Activated CD4-positive, alpha-beta memory T cell treated with anti-CD3 and anti-CD28 coated beads, Interleukin-2, amount 10 ng/mL, durations not matched to agents 7 days and 5 days (primary cell): ENCODE measurements around the gene GRIN2A. TPM values are rescaled to one million over a fixed set of nuclear protein-coding genes. Genes with fewer than 3 reads are reported as not detected.

Source experiments
- CTCF ChIA-PET: fragments of 350-600 bp; sonication (Branson Sonifier 250); formaldehyde crosslinking; loops from one replicate; lab custom pipeline; 2021; ENCODE audit warnings: antibody characterized with exemption, inconsistent platforms; lab: Charles Lee
- POLR2A ChIA-PET: fragments of 350-600 bp; sonication (Branson Sonifier 250); formaldehyde crosslinking; loops from one replicate; lab custom pipeline; 2021; ENCODE audit warnings: antibody characterized with exemption; lab: Charles Lee
- DNase-seq: peaks from one replicate; pipeline ENCODE4 v3.0.0-alpha.2; 2020
- H3K27ac Mint-ChIP-seq: one replicate; pipeline ENCODE4 v1.8.0; 2021; ENCODE audit warnings: mild to moderate bottlenecking, mixed read lengths
- H3K27me3 Mint-ChIP-seq: one replicate; pipeline ENCODE4 v1.8.0; 2021; ENCODE audit warnings: mixed read lengths
- H3K36me3 Mint-ChIP-seq: one replicate; pipeline ENCODE4 v1.8.0; 2021; ENCODE audit warnings: low read depth, mixed read lengths
- H3K4me1 Mint-ChIP-seq: one replicate; pipeline ENCODE4 v1.8.0; 2021; ENCODE audit warnings: mixed read lengths
- H3K4me3 Mint-ChIP-seq: one replicate; pipeline ENCODE4 v1.8.0; 2021; ENCODE audit warnings: mild to moderate bottlenecking, mixed read lengths
- H3K9me3 Mint-ChIP-seq: one replicate; pipeline ENCODE4 v1.8.0; 2021; ENCODE audit warnings: mixed read lengths
- total RNA-seq, 2 experiments: library from RNA; stranded (reverse); gene quantifications; one replicate each; pipeline ENCODE4 v1.2.3, GENCODE V29; 2021

Gene GRIN2A
- total RNA-seq, 2 experiments from 2014 or later, result not detected

GRCh38 chr16:10112021-10112420 lies 70.2 kb downstream of the GRIN2A start:
- CTCF ChIA-PET, result no interaction called here
- H3K27me3 Mint-ChIP-seq, result no peaks in the 10 kb centered on the region

DNA sequence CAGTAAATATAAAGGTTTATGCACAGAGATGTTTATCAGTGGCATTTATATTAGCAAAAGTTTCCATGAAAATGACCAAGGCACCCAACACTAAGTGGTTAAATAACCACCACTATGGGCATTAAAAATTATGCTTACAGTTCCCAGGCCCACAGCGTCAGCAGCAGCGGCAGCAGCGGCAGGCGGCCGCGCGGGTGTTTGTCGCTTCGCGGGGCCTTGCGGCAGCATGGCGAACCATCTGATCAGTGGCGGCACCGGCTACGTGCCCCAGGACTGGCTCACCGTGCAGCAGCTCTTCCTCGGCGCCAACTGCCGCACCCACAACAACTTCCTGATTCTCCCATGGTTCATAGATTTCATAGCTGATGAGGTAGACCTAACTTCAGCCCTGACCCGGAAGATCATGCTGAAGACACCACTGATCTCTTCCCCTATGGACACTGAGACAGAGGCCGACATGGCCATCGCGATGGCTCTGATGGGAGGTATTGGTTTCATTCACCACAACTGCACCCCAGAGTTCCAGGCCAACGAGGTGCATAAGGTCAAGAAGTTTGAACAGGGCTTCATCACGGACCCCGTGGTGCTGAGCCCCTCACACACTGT lies 71.0 kb downstream of the GRIN2A start:
- ChIA-PET CTCF (no interaction called here), POLR2A (no interaction called here)
- Mint-ChIP-seq H3K4me1 (no peaks in the 10 kb centered on the region), H3K36me3 (no peaks in the 10 kb centered on the region), H3K27me3 (no peaks in the 10 kb centered on the region), H3K9me3 (no peaks in the 10 kb centered on the region), H3K27ac (no peak overlapping the region), H3K4me3 (no peak overlapping the region)
- DNase-seq, result no peak

More at GRCh38 chr16:10112021-10112420, 70.2 kb downstream of the GRIN2A start:
- H3K4me1 Mint-ChIP-seq, result no peaks in the 10 kb centered on the region
- POLR2A ChIA-PET, result no interaction called here
- H3K36me3 Mint-ChIP-seq, result no peaks in the 10 kb centered on the region
- no peak for DNase-seq
- no peaks in the 10 kb centered on the region for H3K9me3 Mint-ChIP-seq
- no peak overlapping the region for H3K27ac Mint-ChIP-seq
- H3K4me3 Mint-ChIP-seq, result no peak overlapping the region

DNA sequence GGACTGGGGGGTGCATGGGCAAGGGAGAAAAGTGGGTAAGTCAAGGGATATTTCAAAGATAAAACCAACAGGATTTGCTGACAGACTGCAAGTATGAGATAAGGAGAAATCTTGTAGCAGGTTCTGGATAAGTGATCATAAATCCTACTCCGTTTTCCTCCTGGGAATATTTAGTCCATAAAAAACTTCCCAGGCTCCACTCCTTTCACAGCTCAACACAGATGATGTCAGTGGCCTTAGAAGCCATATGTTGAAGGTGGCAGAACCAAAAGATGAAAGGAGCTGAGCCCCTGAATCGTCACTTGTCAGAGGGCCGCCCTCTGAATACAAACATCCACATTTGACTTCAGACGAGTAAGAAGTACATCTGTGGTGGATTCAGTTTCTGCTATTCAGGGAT lies 71.7 kb downstream of the GRIN2A start:
- POLR2A ChIA-PET, result no interaction called here

GRCh38 chr16:10107081-10107480 lies 75.1 kb downstream of the GRIN2A start:
- H3K36me3 Mint-ChIP-seq, result no peaks in the 10 kb centered on the region
- ChIA-PET CTCF (no interaction called here), POLR2A (no interaction called here)
- no peak overlapping the region for H3K27ac Mint-ChIP-seq
- no peaks in the 10 kb centered on the region for H3K27me3 Mint-ChIP-seq
- DNase-seq, result no peak
- H3K9me3 Mint-ChIP-seq, result peaks cover 2% of the 10 kb centered on the region
- H3K4me1 Mint-ChIP-seq, result no peaks in the 10 kb centered on the region
- no peak overlapping the region for H3K4me3 Mint-ChIP-seq

More for the DNA sequence above, 71.7 kb downstream of the GRIN2A start:
- H3K27me3 Mint-ChIP-seq, result no peaks in the 10 kb centered on the region
- H3K4me3 Mint-ChIP-seq, result no peak overlapping the region
- no peak overlapping the region for H3K27ac Mint-ChIP-seq
- H3K4me1 Mint-ChIP-seq, result no peaks in the 10 kb centered on the region
- no peaks in the 10 kb centered on the region for H3K9me3 Mint-ChIP-seq
- DNase-seq, result no peak
- no peaks in the 10 kb centered on the region for H3K36me3 Mint-ChIP-seq
- CTCF ChIA-PET, result no interaction called here

DNA sequence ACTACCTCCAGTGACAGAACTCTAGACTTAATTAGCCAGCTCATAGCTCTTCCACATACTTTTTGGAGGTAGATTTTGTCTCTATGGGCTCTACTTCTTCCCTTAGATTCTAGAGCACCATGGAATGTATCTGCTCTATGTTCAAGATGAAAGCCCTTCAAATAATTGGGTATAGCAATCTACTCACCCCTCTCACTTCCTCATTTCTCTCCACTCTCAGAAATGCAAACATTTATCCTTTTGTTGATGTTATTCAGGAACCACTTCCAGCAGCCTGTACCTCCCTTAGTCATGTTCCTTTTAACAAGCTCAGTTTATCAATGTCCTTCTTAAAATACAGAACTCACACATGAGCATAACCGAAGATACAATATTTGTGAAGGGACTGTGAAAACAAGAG lies 78.5 kb downstream of the GRIN2A start:
- no peak overlapping the region for H3K27ac Mint-ChIP-seq
- no peaks in the 10 kb centered on the region for H3K27me3 Mint-ChIP-seq
- no peak overlapping the region for H3K4me3 Mint-ChIP-seq
- CTCF ChIA-PET, result no interaction called here
- no peaks in the 10 kb centered on the region for H3K4me1 Mint-ChIP-seq
- no peak for DNase-seq
- no peaks in the 10 kb centered on the region for H3K36me3 Mint-ChIP-seq
- POLR2A ChIA-PET, result no interaction called here
- peaks cover 6% of the 10 kb centered on the region for H3K9me3 Mint-ChIP-seq

DNA sequence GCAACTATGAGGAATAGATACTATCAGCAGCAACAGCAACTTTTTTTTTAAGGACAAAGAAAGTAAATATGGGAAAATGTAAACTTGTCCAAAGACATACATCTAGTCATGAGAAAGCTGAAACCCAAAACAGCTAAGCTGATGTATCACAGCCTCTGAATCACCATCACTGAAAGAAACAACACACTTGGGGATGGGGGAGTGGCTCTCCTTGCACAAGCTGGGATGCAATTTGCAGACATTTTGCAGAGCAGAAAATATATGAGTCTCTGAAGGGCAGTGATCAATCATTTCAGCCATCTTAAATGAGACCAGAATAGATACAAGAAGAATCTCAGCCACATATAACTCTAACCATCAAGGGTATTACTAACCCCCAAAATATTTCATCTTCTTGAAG lies 79.1 kb downstream of the GRIN2A start:
- Mint-ChIP-seq H3K27me3 (no peaks in the 10 kb centered on the region), H3K27ac (no peak overlapping the region), H3K36me3 (no peaks in the 10 kb centered on the region), H3K4me3 (no peak overlapping the region), H3K4me1 (no peaks in the 10 kb centered on the region), H3K9me3 (peaks cover 6% of the 10 kb centered on the region)
- no peak for DNase-seq
- CTCF ChIA-PET, result no interaction called here
- POLR2A ChIA-PET, result no interaction called here

- ChIA-PET POLR2A (no interaction called here), CTCF (no interaction called here)
- no peaks in the 10 kb centered on the region for H3K4me1 Mint-ChIP-seq
- no peaks in the 10 kb centered on the region for H3K36me3 Mint-ChIP-seq
- DNase-seq, result no peak
- H3K27ac Mint-ChIP-seq, result no peak overlapping the region
- no peaks in the 10 kb centered on the region for H3K27me3 Mint-ChIP-seq
- peaks cover 6% of the 10 kb centered on the region for H3K9me3 Mint-ChIP-seq
- no peak overlapping the region for H3K4me3 Mint-ChIP-seq
Measured at GRCh38 chr16:10100829-10101228, 81.4 kb downstream of the GRIN2A start.

DNA sequence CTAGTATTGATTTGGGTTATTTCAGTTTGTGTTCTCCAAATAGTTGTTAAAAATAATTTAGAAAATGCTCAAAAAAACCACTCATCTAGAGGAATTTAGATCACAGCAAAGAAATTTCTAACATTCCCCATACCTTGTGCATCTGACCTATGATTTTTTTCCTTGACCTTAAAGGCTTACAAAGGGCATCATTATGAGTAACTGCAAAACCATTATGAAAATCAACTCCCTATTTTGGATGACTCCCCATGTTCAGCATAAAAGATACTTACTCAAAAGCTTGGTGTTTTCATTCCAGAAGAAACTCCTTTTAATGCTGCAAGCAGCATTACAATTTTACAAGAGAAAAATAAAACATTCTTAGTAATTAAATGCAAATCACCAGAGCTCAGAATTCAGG lies 83.2 kb downstream of the GRIN2A start:
- DNase-seq, result no peak
- Mint-ChIP-seq H3K4me1 (no peaks in the 10 kb centered on the region), H3K4me3 (no peak overlapping the region), H3K9me3 (peaks cover 6% of the 10 kb centered on the region), H3K27me3 (no peaks in the 10 kb centered on the region), H3K27ac (no peak overlapping the region), H3K36me3 (no peaks in the 10 kb centered on the region)
- CTCF ChIA-PET, result no interaction called here
- POLR2A ChIA-PET, result no interaction called here

DNA sequence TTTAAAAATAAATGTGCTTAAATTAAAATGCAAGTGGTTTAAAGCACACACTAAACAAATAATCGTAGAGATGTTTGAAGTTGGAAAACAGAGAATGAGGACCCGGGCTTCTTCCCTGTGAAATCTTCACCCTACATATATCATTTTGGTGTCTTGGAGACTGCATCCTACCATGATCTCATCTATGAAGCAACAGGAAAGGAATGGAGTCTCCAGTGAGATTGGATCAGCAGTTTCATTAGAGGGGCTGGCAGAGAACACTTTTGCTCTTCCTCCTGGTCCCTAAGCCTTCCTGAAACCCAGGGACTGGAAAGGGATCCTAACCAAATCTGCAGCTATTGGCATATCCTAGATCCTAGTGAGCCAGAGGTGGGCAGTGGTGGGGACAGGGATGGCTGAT lies 85.0 kb downstream of the GRIN2A start:
- no peaks in the 10 kb centered on the region for H3K36me3 Mint-ChIP-seq
- no peaks in the 10 kb centered on the region for H3K27me3 Mint-ChIP-seq
- H3K27ac Mint-ChIP-seq, result no peak overlapping the region
- DNase-seq, result no peak
- peaks cover 4% of the 10 kb centered on the region for H3K9me3 Mint-ChIP-seq
- POLR2A ChIA-PET, result no interaction called here
- H3K4me3 Mint-ChIP-seq, result no peak overlapping the region
- CTCF ChIA-PET, result no interaction called here
- H3K4me1 Mint-ChIP-seq, result no peaks in the 10 kb centered on the region

DNA sequence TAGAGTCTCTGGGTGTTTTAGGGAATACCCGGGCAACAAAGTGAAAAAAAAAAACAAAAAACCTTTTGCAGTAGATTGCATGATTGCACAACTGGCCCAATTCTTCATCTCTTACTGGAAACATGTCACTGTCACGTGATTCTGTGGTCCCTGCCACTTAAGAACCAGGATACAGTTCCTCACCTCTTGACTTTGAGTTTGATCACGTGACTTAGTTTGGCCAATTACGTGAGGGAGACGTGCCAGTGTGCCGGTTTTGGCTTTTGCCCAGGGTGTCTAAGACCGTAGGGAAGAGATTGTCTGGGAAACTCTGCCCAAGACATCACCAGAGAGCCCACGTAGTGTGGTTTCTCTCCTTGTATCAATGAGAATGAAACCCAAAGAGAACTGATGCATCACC lies 88.7 kb downstream of the GRIN2A start:
- no peak overlapping the region for H3K27ac Mint-ChIP-seq
- no peaks in the 10 kb centered on the region for H3K4me1 Mint-ChIP-seq
- CTCF ChIA-PET, result no interaction called here
- no peaks in the 10 kb centered on the region for H3K27me3 Mint-ChIP-seq
- no peak for DNase-seq
- peaks cover 3% of the 10 kb centered on the region for H3K9me3 Mint-ChIP-seq
- H3K4me3 Mint-ChIP-seq, result no peak overlapping the region
- POLR2A ChIA-PET, result no interaction called here
- no peaks in the 10 kb centered on the region for H3K36me3 Mint-ChIP-seq

- H3K36me3 Mint-ChIP-seq, result no peaks in the 10 kb centered on the region
- DNase-seq, result no peak
- no peak overlapping the region for H3K4me3 Mint-ChIP-seq
- no peaks in the 10 kb centered on the region for H3K4me1 Mint-ChIP-seq
- H3K9me3 Mint-ChIP-seq, result peaks cover 3% of the 10 kb centered on the region
- ChIA-PET CTCF (no interaction called here), POLR2A (no interaction called here)
- no peaks in the 10 kb centered on the region for H3K27me3 Mint-ChIP-seq
- no peak overlapping the region for H3K27ac Mint-ChIP-seq
Measured at GRCh38 chr16:10090816-10091215, 91.4 kb downstream of the GRIN2A start.

GRCh38 chr16:10088380-10088793 lies 93.8 kb downstream of the GRIN2A start:
- Mint-ChIP-seq H3K36me3 (no peaks in the 10 kb centered on the region), H3K9me3 (peaks cover 4% of the 10 kb centered on the region), H3K27ac (no peak overlapping the region), H3K4me3 (no peak overlapping the region), H3K4me1 (no peaks in the 10 kb centered on the region), H3K27me3 (no peaks in the 10 kb centered on the region)
- DNase-seq, result no peak
- CTCF ChIA-PET, result no interaction called here
- POLR2A ChIA-PET, result no interaction called here

DNA sequence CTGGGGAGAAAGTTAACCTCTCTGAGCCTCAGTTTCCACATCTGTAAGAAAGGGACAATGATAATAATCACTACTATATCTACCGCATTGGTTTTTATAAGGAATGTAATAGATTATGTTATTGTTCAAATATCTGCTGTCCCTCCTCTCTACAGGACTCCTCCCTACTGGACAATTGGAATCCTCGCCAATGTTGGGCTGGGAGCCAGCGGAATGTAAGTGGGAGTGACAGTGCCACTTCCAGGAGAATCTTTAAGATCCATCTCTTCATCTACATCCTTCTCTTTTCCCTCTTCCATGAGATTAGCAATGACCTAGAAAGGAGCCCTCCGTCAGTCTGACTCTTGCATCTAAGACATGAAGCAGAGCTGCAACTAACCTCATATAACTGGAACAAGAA lies 95.1 kb downstream of the GRIN2A start:
- H3K27ac Mint-ChIP-seq, result no peak overlapping the region
- no peaks in the 10 kb centered on the region for H3K27me3 Mint-ChIP-seq
- DNase-seq, result no peak
- no peaks in the 10 kb centered on the region for H3K4me1 Mint-ChIP-seq
- CTCF ChIA-PET, result no interaction called here
- peaks cover 5% of the 10 kb centered on the region for H3K9me3 Mint-ChIP-seq
- no peaks in the 10 kb centered on the region for H3K36me3 Mint-ChIP-seq
- POLR2A ChIA-PET, result no interaction called here
- no peak overlapping the region for H3K4me3 Mint-ChIP-seq

- ChIA-PET CTCF (no interaction called here), POLR2A (no interaction called here)
- H3K4me1 Mint-ChIP-seq, result no peaks in the 10 kb centered on the region
- H3K36me3 Mint-ChIP-seq, result no peaks in the 10 kb centered on the region
- no peaks in the 10 kb centered on the region for H3K27me3 Mint-ChIP-seq
- peaks cover 5% of the 10 kb centered on the region for H3K9me3 Mint-ChIP-seq
- H3K4me3 Mint-ChIP-seq, result no peak overlapping the region
- H3K27ac Mint-ChIP-seq, result no peak overlapping the region
- DNase-seq, result no peak
Measured at GRCh38 chr16:10086620-10087019, 95.6 kb downstream of the GRIN2A start.
